ENCODE measurements around the gene ERCC2.

ERCC2 gene

DNA sequence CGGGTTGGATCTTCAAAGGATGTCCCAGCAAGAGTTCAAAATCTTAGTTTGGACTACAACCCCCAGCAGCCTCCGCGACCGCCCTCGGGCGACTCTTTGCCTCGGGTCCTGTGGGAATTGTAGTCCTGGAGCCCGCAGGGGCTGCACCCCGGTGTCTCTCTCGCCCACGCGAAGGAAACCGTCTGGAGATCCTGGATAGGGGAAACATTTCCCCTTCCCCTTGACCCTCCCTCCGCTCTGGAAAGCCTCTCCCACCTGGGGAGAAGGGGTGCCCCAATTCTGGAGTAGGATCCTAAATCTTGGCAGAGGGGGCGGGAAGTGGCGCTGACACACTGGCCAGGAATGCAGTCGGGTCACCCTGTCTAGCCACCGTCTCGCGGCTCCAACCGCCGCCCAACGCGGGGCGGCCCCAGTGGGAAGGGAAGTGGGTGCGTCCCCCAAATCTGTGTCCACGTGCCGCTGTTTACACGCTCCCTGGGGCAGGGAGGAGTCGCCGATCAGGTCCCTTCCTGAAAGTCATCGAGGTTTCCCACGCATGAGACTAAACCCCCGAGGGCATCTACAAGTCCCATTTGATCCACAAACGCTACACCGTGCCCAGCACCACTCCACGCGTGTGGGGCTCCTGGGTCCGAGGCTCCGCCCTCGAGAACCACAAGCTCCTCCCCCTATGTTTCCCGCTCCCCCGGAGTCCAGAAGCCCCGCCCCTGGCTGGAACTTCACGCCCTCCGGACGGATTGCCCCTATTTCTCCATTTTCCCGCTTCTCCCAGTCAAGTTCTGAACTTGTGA lies 35.3 kb upstream of the ERCC2 start:
- DNase-seq, result peak; percentile 85
- H3K9me3 Mint-ChIP-seq, result no peaks in the 10 kb centered on the region
- H3K27ac Mint-ChIP-seq, result peak overlapping the region; percentile 91
- peaks cover 20% of the 10 kb centered on the region for H3K36me3 Mint-ChIP-seq (ENCODE audit: low read depth)
- H3K4me1 Mint-ChIP-seq, result peaks cover 48% of the 10 kb centered on the region
- H3K4me3 Mint-ChIP-seq, result peak overlapping the region; percentile 98
- ATAC-seq, result peak; percentile 53
- peaks cover 32% of the 10 kb centered on the region for H3K27me3 Mint-ChIP-seq

DNA sequence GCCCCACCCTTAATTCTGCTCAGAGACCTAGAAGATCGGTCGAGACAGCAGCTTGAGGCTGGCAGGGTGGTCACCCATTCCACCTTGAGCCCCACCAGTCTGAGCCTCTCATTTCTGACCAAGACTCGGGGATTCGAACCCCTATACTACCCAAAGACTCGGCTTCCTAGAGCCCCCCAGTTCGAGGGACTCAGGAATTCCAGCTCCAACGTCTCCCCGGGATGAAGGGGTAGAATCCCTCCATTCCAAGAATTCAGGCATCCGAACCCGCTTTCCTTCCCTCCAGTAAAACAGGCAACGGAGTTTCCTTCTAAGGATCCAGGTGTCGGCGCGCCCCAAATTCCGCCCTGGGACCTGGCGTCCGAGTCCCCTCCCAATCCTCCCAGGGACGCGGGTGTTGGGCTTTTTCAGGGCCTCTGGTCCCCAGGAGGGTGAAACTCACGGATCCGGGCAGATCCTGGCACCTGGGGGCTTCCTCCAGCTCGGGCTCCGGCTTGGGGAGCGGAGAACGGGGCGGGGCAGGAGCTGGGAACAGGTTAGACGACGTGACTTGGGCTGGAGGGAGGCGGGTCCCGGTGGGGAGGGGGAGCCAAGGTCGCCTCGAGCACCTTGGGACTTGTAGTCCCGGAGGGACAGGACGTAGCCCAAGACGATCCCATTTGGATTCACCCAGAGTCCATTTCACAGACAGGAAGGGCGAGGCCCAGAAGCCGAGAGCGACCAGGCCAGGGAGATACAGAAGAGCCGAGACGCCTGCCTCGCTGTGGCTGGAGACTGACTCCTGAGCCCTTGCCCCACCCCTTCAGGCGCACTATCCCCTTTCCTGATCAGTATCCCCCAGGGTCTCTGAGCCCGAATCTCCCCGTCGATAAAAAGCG lies 34.4 kb upstream of the ERCC2 start, which contains the start of gene PPP1R13L:
TSS of gene PPP1R13L (minus strand) at position 513 of the 878 bp plus-strand sequence. CDS start 6,751 bp downstream, outside the sequence.
- Mint-ChIP-seq H3K4me1 (peaks cover 48% of the 10 kb centered on the region), H3K27ac (peak within 1 kb of the TSS; percentile 91), H3K4me3 (peak within 1 kb of the TSS; percentile 98), H3K36me3 (ENCODE audit: low read depth) (peaks cover 18% of the 10 kb centered on the region), H3K27me3 (peaks cover 39% of the 10 kb centered on the region), H3K9me3 (no peaks in the 10 kb centered on the region)
- ATAC-seq (no peak), DNase-seq (peak; percentile 60)

DNA sequence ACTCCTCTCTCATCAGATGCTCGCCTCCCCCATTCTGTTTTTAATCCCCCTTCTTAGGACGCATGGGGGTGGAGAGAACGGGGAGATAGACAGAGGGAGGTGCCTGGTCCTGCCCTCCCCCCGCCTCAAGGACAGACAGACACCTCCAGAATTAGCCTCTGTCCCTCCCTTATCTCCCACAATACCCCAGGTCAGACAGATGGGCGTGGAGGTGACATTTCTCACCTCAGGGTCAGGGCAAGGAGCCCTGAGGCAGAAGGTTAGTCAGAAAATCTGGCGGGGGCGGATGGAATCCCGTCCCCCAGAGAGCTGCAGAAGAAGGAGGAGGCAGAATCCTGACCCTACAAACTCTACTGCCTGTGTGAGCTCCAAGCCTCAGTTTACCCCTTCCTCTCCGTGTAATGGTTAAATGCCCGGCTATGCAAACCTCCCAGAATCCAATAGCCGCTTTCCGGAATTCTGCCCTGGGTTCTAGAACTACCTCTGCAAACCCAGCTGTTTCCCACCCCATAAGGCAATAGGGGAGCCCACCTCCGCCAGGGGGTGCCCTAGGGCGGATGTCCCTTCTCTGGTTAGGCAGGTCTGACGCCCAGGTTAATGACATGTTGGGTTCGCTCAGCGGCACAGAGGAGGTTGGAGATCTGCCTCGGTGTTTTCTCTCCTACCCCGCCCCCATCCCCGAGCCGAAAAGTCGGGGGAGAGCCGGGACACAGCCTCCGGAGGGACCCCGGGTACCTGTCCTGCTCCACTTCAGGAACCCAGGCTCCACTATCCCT lies 33.6 kb upstream of the ERCC2 start:
- H3K4me3 Mint-ChIP-seq, result peak overlapping the region; percentile 98
- H3K4me1 Mint-ChIP-seq, result peaks cover 48% of the 10 kb centered on the region
- DNase-seq (peak; percentile 78), ATAC-seq (no peak)
- H3K27ac Mint-ChIP-seq, result no peak overlapping the region
- H3K9me3 Mint-ChIP-seq, result no peaks in the 10 kb centered on the region
- peaks cover 11% of the 10 kb centered on the region for H3K36me3 Mint-ChIP-seq (ENCODE audit: low read depth)
- H3K27me3 Mint-ChIP-seq, result peaks cover 42% of the 10 kb centered on the region

DNA sequence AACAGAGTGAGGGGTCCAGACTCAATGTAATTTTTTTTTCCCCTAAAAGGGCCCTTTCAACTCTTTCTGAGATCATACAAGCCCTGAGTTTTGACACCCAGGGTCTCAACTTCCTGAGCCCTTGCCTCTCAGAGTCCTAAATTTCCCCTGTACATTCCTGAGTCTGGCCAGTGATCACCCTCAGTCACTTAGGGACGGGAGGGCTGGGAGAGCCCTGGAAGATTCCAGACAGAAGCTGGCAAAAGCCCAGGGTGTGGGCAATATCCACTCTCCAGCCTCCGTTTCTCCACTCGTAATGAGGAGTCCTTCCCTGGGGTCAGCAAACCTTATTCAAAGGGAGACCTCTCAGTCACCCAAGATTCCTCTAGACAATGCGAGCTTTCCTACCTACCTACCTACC lies 32.9 kb upstream of the ERCC2 start:
- DNase-seq (no peak), ATAC-seq (no peak)
- H3K27ac Mint-ChIP-seq, result no peak overlapping the region
- H3K4me1 Mint-ChIP-seq, result peaks cover 47% of the 10 kb centered on the region
- peaks cover 4% of the 10 kb centered on the region for H3K36me3 Mint-ChIP-seq (ENCODE audit: low read depth)
- H3K27me3 Mint-ChIP-seq, result peaks cover 48% of the 10 kb centered on the region
- H3K4me3 Mint-ChIP-seq, result no peak overlapping the region
- H3K9me3 Mint-ChIP-seq, result no peaks in the 10 kb centered on the region

DNA sequence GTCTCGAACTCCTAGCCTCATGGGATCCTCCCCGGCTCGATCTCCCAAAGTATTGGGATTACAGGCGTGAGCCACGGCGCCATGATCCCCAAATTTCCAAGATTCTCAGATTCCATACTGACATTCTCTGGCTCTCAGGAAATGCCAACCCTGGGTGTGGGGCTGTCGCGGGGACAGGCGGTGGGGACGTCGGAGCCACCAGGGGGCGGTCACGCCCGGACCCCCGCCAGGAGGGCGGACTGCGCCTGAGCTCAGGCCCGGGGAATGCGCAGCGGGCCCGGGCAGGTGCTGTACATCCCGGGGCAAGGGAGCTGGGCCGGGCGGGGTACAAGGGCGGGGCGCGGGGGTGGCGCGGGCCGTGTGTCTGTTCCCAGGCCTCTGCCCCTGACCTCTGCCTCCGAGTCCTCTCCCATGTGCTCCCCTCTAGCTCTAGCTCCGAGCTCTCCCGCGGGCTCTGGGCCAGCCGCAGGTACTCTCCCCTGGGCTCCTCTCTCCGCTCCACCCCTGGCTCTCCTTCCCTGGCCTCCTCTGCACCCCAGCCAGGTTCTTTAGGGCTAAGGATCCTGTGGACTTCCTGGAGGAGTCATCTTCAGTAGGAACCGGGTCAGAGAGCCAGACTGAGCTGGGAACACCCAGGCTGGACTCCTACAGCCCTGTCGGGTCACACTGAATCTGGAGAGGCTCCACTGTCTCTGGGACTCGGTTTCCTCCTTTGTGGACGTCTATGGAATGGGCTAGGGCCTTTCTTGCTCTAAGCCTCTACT lies 32.1 kb upstream of the ERCC2 start:
- no peaks in the 10 kb centered on the region for H3K9me3 Mint-ChIP-seq
- H3K4me3 Mint-ChIP-seq, result no peak overlapping the region
- H3K36me3 Mint-ChIP-seq (ENCODE audit: low read depth), result peaks cover 3% of the 10 kb centered on the region
- ATAC-seq (no peak), DNase-seq (peak; percentile 58)
- peaks cover 43% of the 10 kb centered on the region for H3K4me1 Mint-ChIP-seq
- peaks cover 53% of the 10 kb centered on the region for H3K27me3 Mint-ChIP-seq
- H3K27ac Mint-ChIP-seq, result no peak overlapping the region

DNA sequence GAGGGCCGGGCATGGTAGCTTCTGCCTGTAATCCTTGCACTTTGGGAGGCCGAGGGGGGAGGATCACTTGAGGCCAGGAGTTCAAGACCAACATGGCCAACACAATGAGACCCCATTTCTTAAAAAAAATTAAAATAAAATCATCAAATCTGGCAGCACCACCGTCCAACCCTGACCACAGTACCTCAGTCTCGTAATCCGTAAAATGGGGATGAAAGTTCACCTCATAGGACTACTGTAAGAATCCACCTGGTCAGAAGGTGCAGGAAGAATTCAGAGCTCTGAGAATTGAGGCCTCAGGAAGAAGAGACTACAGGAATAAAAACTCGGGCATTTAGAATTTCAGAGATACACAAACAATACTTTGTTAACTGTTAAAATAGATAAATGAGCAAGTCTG lies 31.4 kb upstream of the ERCC2 start:
- peaks cover 40% of the 10 kb centered on the region for H3K4me1 Mint-ChIP-seq
- DNase-seq (no peak), ATAC-seq (no peak)
- no peaks in the 10 kb centered on the region for H3K9me3 Mint-ChIP-seq
- peaks cover 3% of the 10 kb centered on the region for H3K36me3 Mint-ChIP-seq (ENCODE audit: low read depth)
- H3K27me3 Mint-ChIP-seq, result peaks cover 60% of the 10 kb centered on the region
- H3K27ac Mint-ChIP-seq, result no peak overlapping the region
- H3K4me3 Mint-ChIP-seq, result no peak overlapping the region

DNA sequence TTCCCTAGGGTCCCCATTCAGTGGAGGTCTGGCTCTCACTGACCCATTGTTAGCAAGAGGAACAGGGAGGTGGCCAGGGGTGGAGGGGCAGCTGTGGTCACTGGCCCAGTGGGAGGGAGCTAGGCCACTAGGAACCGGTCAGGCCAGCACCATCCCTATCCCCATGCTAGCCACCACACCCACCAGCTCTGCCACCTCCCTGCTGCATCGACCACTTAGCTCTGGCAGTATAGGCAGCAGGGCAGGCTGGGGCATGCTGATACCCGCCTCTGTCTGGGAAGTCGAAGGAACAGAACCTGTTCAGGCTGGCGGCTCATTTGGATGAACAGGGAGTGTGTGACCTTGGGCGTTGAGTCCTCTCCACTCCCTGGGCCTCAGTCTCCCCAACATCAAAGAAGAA lies 29.8 kb upstream of the ERCC2 start:
- Mint-ChIP-seq H3K4me3 (no peak overlapping the region), H3K9me3 (no peaks in the 10 kb centered on the region), H3K36me3 (ENCODE audit: low read depth) (no peaks in the 10 kb centered on the region), H3K27ac (no peak overlapping the region), H3K4me1 (peaks cover 28% of the 10 kb centered on the region), H3K27me3 (peaks cover 68% of the 10 kb centered on the region)
- no peak for ATAC-seq
- no peak for DNase-seq

DNA sequence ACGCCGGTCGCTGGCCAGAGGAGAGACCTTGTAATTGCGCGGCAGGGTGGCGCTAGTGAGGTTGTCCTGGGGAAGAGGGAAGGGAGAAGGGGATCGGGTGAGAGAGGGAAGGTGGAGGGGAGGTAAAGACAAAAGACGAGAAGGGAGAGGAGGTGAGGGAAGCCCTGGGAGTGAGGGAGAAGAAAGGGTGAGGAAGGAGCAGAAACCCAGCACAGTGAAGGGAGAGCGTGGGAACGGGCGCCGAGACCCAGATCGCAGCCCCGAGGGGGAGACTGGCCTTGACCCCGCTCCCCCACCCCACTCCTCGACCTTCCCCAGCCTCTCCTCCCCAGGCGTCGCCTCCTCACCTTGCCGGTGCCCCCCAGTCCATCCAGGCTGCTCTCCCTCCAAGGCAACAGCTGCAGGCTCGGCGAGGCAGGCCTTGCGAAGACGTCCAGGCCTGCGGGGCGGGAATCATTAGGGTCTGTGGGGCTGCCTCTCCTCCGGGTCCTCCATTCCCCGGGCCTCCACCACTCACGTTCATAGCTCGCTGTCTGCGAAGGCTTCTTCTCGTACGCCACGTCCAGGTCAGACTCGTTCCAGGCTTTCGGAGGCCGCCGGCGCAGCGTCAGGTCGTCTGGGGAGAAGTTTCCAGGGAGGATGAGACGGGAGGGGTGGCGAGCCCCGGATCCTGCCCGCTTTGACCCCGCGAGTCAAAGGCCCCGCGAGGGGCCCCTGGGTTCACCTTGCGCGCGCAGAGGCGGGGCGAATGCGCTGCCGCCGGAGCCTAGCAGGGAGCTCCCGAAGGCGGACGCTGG lies 25.6 kb upstream of the ERCC2 start:
- Mint-ChIP-seq H3K36me3 (ENCODE audit: low read depth) (no peaks in the 10 kb centered on the region), H3K27ac (no peak overlapping the region), H3K9me3 (no peaks in the 10 kb centered on the region), H3K4me1 (peaks cover 7% of the 10 kb centered on the region), H3K27me3 (peaks cover 39% of the 10 kb centered on the region), H3K4me3 (no peak overlapping the region)
- ATAC-seq (no peak), DNase-seq (no peak)

DNA sequence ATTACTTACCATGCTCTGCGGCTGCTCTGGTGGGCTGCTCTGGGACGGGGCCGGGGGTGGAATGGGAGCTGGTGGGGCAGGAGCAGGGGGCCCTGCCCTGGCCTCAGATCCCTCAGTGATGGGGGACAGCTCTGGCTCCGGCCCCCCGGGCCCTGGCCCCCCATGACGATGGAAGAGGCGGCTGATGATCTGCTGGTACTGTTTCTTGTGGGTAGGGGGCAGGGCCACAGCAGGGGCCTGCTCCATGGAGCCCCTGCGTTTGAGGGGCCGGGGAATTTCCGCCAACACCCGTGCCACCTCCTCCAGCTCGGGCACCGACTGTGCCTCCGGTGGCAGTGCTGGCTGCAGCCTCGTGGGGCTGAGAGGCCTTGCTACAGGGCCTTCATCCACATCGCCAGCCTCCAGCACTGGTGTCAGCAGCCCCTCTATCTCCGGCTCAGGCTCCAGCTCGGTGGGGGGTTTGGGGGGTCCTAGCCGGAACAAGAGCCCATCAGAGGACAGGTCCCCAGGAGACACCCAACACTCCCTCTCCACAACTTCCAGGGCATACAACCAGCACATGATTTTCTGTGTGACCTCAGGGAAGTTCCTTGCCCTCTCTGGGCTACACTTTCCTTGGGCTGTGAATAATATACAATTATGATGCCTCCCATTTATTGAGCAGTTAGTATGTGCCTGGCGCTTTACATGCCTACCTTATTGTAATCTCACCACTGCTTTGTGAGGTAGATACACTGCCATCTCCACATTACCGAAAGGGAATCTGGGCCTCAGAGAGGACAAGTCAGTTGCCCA lies 21.7 kb upstream of the ERCC2 start:
- no peaks in the 10 kb centered on the region for H3K36me3 Mint-ChIP-seq (ENCODE audit: low read depth)
- ATAC-seq (no peak), DNase-seq (no peak)
- H3K27ac Mint-ChIP-seq, result no peak overlapping the region
- H3K27me3 Mint-ChIP-seq, result peaks cover 24% of the 10 kb centered on the region
- no peaks in the 10 kb centered on the region for H3K4me1 Mint-ChIP-seq
- no peak overlapping the region for H3K4me3 Mint-ChIP-seq
- no peaks in the 10 kb centered on the region for H3K9me3 Mint-ChIP-seq

DNA sequence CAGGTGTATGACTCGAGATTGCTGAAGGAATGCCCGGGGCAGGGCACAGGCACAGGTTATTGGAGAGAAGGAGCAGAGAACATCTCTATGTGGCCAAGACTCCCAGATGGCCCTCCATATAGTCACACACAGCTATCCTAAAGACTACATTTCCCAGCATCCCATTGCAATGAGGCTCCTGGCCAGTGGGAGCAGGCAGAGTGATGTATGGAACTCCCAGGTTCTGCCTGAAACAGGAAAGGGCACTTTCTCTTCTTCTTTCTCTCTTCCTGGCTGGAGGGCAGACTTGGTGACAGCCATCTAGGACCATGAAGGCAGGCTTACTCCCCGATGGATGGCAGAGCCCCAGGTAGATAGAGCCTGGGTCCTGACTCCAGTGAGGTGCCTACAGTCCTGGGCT lies 21.0 kb upstream of the ERCC2 start:
- no peak overlapping the region for H3K27ac Mint-ChIP-seq
- peaks cover 22% of the 10 kb centered on the region for H3K27me3 Mint-ChIP-seq

DNA sequence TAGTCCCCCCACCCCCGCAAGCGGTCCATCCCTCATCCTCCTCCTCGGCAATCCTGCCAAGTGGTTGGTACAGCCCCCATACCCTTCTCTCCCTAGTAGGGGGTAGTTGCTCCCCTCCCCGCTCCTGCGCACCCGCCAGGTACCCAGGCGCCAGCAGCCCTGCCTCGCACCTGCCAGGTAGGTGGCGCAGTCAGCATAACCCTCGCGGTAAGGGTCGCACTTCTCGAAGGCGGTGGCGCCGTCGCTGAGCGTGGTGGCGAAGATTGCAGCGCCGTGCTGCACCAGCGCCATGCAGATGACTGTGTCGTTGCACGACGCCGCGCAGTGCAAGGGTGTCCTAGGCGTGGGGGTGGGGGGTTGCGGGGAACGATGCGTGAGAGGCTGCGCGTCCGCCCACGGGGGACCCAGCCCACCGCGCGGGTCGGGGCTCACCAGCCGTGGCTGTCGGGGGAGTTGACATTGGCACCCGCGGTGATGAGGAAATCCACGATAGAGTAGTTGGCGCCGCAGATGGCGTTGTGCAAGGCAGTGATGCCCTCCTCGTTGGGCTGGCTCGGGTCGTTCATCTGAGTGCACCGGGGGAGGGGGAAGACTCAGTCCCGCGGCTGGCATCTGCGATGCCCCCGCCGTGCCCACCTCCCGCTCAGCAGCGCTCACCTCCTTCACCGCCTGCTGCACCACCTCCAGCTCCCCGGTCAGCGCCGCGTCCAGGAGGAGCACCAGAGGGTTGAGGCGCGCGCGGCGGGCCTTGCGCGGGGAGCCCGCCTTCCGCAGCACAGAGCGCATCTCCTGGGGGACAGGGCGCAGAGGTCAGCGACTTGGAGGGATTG lies 15.2 kb upstream of the ERCC2 start:
- H3K4me3 Mint-ChIP-seq, result no peak overlapping the region
- H3K9me3 Mint-ChIP-seq, result no peaks in the 10 kb centered on the region
- H3K27me3 Mint-ChIP-seq, result peaks cover 33% of the 10 kb centered on the region

More for the DNA sequence above, 21.0 kb upstream of the ERCC2 start:
- Mint-ChIP-seq H3K4me1 (no peaks in the 10 kb centered on the region), H3K9me3 (no peaks in the 10 kb centered on the region), H3K36me3 (ENCODE audit: low read depth) (no peaks in the 10 kb centered on the region), H3K4me3 (no peak overlapping the region)
- ATAC-seq, result no peak
- DNase-seq, result no peak

DNA sequence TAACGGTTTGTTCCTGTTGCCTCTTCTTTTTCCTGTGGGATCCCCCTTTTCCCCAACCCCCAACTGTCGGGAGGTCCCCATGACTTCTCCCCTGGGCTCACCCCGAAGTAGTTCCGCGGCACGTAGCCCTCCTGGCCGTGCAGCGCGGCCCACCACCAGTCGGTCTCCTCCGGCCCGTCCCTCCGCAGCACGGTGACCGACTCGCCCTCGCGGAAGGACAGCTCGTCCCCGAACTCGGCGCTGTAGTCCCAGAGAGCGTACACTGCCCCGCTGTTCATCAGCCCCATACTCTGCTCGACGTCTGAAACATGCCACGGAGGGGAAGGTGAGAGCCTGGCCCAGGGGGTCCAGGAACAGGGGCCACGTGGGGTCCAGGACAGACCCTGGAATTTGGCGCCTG lies 12.1 kb upstream of the ERCC2 start:
- DNase-seq (no peak), ATAC-seq (no peak)
- H3K27me3 Mint-ChIP-seq, result peaks cover 22% of the 10 kb centered on the region
- no peaks in the 10 kb centered on the region for H3K4me1 Mint-ChIP-seq
- H3K4me3 Mint-ChIP-seq, result no peak overlapping the region
- no peak overlapping the region for H3K27ac Mint-ChIP-seq
- H3K36me3 Mint-ChIP-seq (ENCODE audit: low read depth), result no peaks in the 10 kb centered on the region
- H3K9me3 Mint-ChIP-seq, result no peaks in the 10 kb centered on the region

More for the DNA sequence above, 15.2 kb upstream of the ERCC2 start:
- DNase-seq (no peak), ATAC-seq (no peak)
- Mint-ChIP-seq H3K4me1 (no peaks in the 10 kb centered on the region), H3K36me3 (ENCODE audit: low read depth) (no peaks in the 10 kb centered on the region), H3K27ac (no peak overlapping the region)
